HepG2 (cell line): ENCODE measurements around the gene CPOX. TPM values are rescaled to one million over a fixed set of nuclear protein-coding genes. Genes with fewer than 3 reads are reported as not detected.

Experiments
- ATAD3A ChIP-seq: sonication (generic); formaldehyde crosslinking; IDR thresholded peaks from 2 replicates; pipeline ENCODE4 v1.4.0; 2020; ENCODE audit warnings: missing genetic modification reagents
- NRL ChIP-seq: sonication (generic); formaldehyde crosslinking; IDR thresholded peaks from 2 replicates; pipeline ENCODE4 v1.5.0; 2020; ENCODE audit warnings: missing genetic modification reagents, mild to moderate bottlenecking, moderate library complexity, borderline replicate concordance
- ZNF768 ChIP-seq: sonication (generic); formaldehyde crosslinking; IDR thresholded peaks from 2 replicates; pipeline ENCODE4 v1.4.0; 2020; ENCODE audit warnings: missing genetic modification reagents
- polyA plus RNA-seq, 8 experiments: library from polyadenylated mRNA; depleted of rRNA in 3 of 8; stranded (reverse) in 7 of 8; unstranded in 1 of 8; fragments of >200 nt; fragmentation: Illumina TruSeq in 4 of 8; extraction: Trizol in 4 of 8; gene quantifications; 2 replicates each; pipeline versions ENCODE4 v1.2.1 to v1.2.3, GENCODE V29; 2011 to 2016; ENCODE audit warnings: low read depth in 4 of 8, missing spikeins in 1 of 8, mixed read lengths in 1 of 8; ENCODE audit not compliant: insufficient read depth in 1 of 8
- total RNA-seq, 5 experiments: library from RNA; depleted of rRNA; stranded (reverse); fragments of >200 nt; fragmentation: Illumina TruSeq; extraction: Trizol; gene quantifications; 2 replicates each; pipeline ENCODE4 v1.2.3, GENCODE V29; 2016; ENCODE audit warnings: low read depth in 1 of 5
- TF ChIP-seq, protein P1 (sequence below), 2 experiments: fragments of 450-650 bp in 1 of 2; sonication (generic) in 1 of 2; formaldehyde crosslinking; IDR thresholded peaks; 2 replicates each; pipeline versions ENCODE4 v1.5.0 to v1.8.0; 2020 to 2022; ENCODE audit warnings: mild to moderate bottlenecking in 1 of 2, missing genetic modification reagents in 1 of 2
- TF ChIP-seq, protein P2 (sequence below): sonication (generic); formaldehyde crosslinking; IDR thresholded peaks from 2 replicates; pipeline ENCODE4 v1.5.0; 2020; ENCODE audit warnings: mild to moderate bottlenecking, missing genetic modification reagents
- TF ChIP-seq, protein P3 (sequence below): sonication (generic); formaldehyde crosslinking; IDR thresholded peaks from 2 replicates; pipeline ENCODE4 v1.4.0; 2020; ENCODE audit warnings: missing genetic modification reagents, borderline replicate concordance
- TF ChIP-seq, protein P4 (sequence below): sonication (generic); formaldehyde crosslinking; IDR thresholded peaks from 2 replicates; pipeline ENCODE4 v1.4.0; 2020; ENCODE audit warnings: missing genetic modification reagents

CPOX gene
- total and polyA plus RNA-seq, 2 of the 13 experiments (the other 11 are each of a cell fraction or from before 2014, with no cell fraction given) = 34.2 to 37.2 TPM

DNA sequence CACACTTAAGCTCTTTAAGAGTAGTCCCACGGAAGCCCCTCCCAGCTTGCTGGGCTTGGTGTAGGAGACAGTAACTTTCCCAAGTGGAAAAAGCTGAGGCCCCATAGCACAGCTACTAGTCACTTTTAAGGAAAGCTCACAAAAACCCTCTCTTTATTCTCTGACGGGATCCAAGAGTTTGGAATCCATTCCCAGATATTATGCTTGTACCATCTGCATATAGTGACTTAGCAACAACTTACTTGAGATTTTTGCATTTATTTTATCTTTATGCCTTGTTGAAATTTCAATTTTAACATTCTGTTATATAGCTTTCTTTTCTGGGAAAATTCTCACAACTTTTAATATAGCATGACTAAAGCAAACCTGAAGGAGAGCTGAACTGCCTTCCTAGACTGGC is 42.2 kb downstream of the CPOX start (continued):
- TF ChIP-seq, protein P1, sequence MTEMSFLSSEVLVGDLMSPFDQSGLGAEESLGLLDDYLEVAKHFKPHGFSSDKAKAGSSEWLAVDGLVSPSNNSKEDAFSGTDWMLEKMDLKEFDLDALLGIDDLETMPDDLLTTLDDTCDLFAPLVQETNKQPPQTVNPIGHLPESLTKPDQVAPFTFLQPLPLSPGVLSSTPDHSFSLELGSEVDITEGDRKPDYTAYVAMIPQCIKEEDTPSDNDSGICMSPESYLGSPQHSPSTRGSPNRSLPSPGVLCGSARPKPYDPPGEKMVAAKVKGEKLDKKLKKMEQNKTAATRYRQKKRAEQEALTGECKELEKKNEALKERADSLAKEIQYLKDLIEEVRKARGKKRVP (CRISPR knock-in tag; IDR thresholded peaks at IDR 0.05) = no peak
- TF ChIP-seq ATAD3A (CRISPR knock-in tag) = no peak
- no peak for TF ChIP-seq ZNF768 (CRISPR knock-in tag)
- TF ChIP-seq, protein P2, sequence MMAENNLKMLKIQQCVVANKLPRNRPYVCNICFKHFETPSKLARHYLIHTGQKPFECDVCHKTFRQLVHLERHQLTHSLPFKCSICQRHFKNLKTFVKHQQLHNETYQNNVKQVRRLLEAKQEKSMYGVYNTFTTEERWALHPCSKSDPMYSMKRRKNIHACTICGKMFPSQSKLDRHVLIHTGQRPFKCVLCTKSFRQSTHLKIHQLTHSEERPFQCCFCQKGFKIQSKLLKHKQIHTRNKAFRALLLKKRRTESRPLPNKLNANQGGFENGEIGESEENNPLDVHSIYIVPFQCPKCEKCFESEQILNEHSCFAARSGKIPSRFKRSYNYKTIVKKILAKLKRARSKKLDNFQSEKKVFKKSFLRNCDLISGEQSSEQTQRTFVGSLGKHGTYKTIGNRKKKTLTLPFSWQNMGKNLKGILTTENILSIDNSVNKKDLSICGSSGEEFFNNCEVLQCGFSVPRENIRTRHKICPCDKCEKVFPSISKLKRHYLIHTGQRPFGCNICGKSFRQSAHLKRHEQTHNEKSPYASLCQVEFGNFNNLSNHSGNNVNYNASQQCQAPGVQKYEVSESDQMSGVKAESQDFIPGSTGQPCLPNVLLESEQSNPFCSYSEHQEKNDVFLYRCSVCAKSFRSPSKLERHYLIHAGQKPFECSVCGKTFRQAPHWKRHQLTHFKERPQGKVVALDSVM (CRISPR knock-in tag) = no peak
- TF ChIP-seq NRL (CRISPR knock-in tag) = no peak
- TF ChIP-seq, protein P3, sequence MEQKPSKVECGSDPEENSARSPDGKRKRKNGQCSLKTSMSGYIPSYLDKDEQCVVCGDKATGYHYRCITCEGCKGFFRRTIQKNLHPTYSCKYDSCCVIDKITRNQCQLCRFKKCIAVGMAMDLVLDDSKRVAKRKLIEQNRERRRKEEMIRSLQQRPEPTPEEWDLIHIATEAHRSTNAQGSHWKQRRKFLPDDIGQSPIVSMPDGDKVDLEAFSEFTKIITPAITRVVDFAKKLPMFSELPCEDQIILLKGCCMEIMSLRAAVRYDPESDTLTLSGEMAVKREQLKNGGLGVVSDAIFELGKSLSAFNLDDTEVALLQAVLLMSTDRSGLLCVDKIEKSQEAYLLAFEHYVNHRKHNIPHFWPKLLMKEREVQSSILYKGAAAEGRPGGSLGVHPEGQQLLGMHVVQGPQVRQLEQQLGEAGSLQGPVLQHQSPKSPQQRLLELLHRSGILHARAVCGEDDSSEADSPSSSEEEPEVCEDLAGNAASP (CRISPR knock-in tag) = no peak
- TF ChIP-seq, protein P4, sequence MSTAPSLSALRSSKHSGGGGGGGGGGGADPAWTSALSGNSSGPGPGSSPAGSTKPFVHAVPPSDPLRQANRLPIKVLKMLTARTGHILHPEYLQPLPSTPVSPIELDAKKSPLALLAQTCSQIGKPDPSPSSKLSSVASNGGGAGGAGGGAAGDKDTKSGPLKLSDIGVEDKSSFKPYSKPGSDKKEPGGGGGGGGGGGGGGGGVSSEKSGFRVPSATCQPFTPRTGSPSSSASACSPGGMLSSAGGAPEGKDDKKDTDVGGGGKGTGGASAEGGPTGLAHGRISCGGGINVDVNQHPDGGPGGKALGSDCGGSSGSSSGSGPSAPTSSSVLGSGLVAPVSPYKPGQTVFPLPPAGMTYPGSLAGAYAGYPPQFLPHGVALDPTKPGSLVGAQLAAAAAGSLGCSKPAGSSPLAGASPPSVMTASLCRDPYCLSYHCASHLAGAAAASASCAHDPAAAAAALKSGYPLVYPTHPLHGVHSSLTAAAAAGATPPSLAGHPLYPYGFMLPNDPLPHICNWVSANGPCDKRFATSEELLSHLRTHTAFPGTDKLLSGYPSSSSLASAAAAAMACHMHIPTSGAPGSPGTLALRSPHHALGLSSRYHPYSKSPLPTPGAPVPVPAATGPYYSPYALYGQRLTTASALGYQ (CRISPR knock-in tag) = no peak
